ENCODE measurements around the gene OR1J1. TPM values are rescaled to one million over a fixed set of nuclear protein-coding genes. Genes with fewer than 3 reads are reported as not detected.
A peak's percentile ranks its signal among the peaks of the same experiment; 100 is the strongest.

Gene OR1J1
- total RNA-seq, 1 donor from 2014 or later: not detected

DNA sequence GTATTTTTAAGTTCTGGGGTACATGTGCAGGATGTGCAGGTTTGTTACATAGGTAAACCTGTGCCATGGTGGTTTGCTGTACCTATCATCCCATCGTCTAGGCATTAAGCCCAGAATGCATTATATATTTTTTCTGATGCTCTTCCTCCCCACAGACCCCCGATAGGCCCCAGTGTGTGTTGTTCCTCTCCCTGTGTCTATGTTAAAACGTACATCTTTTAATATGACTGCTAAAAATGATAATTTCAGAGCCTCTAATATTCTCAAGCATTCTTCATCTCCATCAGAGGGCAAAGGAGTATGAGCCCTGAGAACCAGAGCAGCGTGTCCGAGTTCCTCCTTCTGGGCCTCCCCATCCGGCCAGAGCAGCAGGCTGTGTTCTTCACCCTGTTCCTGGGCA, 32.8 kb upstream of the OR1J1 start, which contains the start of gene OR1J2:
TSS of gene OR1J2 (plus strand) at position 301 of the 400 bp plus-strand sequence. CDS start at position 301, 0 bp downstream.
- TF ChIP-seq, protein P1, sequence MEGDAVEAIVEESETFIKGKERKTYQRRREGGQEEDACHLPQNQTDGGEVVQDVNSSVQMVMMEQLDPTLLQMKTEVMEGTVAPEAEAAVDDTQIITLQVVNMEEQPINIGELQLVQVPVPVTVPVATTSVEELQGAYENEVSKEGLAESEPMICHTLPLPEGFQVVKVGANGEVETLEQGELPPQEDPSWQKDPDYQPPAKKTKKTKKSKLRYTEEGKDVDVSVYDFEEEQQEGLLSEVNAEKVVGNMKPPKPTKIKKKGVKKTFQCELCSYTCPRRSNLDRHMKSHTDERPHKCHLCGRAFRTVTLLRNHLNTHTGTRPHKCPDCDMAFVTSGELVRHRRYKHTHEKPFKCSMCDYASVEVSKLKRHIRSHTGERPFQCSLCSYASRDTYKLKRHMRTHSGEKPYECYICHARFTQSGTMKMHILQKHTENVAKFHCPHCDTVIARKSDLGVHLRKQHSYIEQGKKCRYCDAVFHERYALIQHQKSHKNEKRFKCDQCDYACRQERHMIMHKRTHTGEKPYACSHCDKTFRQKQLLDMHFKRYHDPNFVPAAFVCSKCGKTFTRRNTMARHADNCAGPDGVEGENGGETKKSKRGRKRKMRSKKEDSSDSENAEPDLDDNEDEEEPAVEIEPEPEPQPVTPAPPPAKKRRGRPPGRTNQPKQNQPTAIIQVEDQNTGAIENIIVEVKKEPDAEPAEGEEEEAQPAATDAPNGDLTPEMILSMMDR (conservative IDR thresholded peaks at IDR 0.05; ENCODE audit: low read depth, low read length): no peak
- DNase-seq (ENCODE audit: low read depth): no peak
- no peak within 1 kb of the TSS for H3K4me3 ChIP-seq (ENCODE audit: low read depth, low read length)

DNA sequence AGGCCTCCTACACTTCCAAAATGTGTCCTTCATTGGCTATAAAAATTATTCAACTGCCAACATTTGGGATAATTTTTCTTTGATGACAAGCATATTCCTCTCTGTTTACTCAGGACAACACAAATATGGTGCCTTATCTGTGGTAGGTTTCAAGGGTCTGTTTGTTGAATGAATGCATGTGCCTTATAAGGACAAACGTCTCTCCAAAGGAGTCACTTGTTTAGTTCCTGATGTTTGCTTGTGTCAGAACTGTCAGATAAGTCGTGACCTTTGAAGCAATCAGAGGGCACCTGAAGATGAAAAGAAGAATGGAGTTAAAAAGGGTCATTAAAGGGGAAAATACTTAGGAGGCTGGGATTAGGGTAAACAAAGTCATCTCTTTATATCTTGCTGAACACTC, 29.2 kb upstream of the OR1J1 start:
- TF ChIP-seq, protein P1 (conservative IDR thresholded peaks at IDR 0.05; ENCODE audit: low read depth, low read length): no peak
- no peak overlapping the region for H3K4me3 ChIP-seq (ENCODE audit: low read depth, low read length)
- no peak for DNase-seq (ENCODE audit: low read depth)

DNA sequence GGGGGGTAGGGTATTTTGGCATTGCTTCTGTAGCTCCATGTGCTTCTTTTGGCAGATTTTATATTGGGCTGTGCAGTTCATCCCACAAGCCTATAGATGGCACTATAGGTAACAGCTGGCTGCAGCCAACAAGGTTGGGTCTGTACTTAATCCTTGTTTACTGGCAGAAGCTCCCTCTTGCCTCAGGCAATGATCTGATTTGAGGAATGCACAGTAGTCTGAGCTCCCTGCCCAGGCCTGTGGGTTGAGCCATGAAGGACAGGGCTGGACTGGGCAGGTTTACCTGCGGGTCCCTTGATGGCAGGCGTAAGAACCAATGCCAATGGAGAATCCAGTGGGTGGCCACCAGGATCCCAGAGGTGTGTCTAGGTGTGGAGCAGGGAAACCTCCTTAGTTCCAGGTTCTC, 21.2 kb upstream of the OR1J1 start:
- TF ChIP-seq, protein P1 (conservative IDR thresholded peaks at IDR 0.05; ENCODE audit: low read depth, low read length): peak; percentile 93
- DNase-seq (ENCODE audit: low read depth): peak; percentile 9
- H3K4me3 ChIP-seq (ENCODE audit: low read depth, low read length): no peak overlapping the region

DNA sequence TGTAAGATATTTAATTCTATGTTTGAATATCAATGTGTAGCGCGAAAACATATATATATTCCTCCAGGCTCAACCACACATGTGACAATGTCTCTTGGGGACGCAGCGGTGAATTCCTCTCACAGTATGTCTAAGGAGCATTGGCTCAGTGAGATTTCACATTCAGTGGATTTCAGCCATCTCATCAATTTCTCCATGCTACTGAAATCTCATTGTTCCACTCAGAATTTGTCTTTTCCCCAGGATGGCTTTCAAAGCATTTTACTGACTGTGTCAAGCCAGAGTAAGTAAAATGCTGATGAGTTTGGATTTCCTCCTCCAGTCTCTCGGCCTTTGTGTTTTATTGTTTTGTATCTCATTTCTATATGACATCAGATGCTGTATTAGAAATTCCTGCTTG, 1.3 kb upstream of the OR1J1 start:
- TF ChIP-seq, protein P1 (conservative IDR thresholded peaks at IDR 0.05; ENCODE audit: low read depth, low read length): no peak
- DNase-seq (ENCODE audit: low read depth): no peak

DNA sequence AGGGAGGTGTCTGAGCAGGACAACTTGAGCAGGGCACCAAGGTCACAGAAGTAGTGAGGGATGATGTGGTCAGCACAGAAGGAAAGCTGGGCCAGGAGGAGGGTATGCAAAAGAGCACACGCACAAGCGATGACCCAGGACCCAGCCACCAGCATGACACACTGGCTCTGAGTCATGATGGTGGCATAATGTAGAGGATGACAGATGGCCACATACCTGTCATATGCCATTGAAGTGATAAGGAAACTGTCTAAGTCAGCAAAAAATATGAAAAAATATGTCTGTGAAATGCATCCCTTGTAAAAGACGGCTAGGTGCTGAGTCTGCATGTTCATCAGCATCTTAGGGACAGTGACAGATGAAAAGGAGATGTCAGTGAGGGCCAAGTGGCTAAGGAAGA, 380 bp downstream of the OR1J1 start:
- TF ChIP-seq, protein P1 (conservative IDR thresholded peaks at IDR 0.05; ENCODE audit: low read depth, low read length): no peak
- no peak overlapping the region for H3K4me3 ChIP-seq (ENCODE audit: low read depth, low read length)
- no peak for DNase-seq (ENCODE audit: low read depth)

More for the DNA sequence above, 1.3 kb upstream of the OR1J1 start:
- no peak overlapping the region for H3K4me3 ChIP-seq (ENCODE audit: low read depth, low read length)

DNA sequence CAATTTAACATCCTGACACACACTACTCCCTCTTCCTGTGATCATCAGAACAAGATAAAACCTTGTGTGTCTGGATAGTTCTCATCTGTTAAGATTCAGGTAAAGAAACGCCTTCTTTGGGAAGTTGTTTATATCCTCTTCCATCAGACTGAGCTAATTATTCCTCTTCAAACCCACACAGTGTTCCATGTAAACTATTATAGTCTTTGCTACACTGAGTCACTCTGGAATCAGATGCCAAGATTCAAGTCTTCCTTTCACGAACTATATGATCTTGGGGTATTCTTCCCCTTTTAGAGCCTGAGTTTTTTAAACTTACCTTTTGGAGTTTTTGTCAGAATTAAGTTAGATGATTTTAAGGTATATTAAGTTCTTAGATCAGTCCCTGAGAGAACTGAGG, 2.0 kb downstream of the OR1J1 start:
- TF ChIP-seq, protein P1 (conservative IDR thresholded peaks at IDR 0.05; ENCODE audit: low read depth, low read length): no peak
- no peak for DNase-seq (ENCODE audit: low read depth)
- no peak overlapping the region for H3K4me3 ChIP-seq (ENCODE audit: low read depth, low read length)

DNA sequence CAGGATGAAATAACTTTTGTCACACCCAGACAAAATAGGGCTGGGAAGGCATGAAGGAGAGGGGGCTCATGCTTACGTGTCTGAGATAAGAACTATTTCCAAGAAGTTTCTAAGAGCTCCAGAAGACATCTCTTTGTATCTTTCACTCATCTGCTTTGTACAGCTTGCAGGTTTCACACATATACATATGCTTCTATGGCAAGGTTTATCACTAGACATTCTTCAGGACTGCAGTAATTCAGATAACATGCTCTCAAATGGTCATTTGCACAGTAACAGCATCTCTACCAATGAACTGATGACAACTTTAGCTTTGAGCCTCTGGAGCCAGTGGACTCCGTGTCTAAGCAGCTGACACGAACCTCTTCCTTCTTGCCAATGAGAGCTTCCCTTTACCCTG, 3.2 kb downstream of the OR1J1 start:
- no peak overlapping the region for H3K4me3 ChIP-seq (ENCODE audit: low read depth, low read length)
- TF ChIP-seq, protein P1 (conservative IDR thresholded peaks at IDR 0.05; ENCODE audit: low read depth, low read length): no peak
- DNase-seq (ENCODE audit: low read depth): no peak
